NB4 (cell line): Measurements from ENCODE around the gene MACC1.

Experiments
- POLR2A ChIP-seq: IDR thresholded peaks from 2 replicates; pipeline ENCODE4 v1.6.1; 2011; ENCODE audit warnings: mild to moderate bottlenecking; ENCODE audit not compliant: insufficient read length; ENCODE audit errors: extremely low read depth
- TF ChIP-seq, protein P1 (sequence below): IDR thresholded peaks from 2 replicates; pipeline ENCODE4 v1.6.1; 2011; ENCODE audit warnings: low read depth, low read length

GRCh38 chr7:20238754-20239324 lies 21.7 kb upstream of the MACC1 start:
- TF ChIP-seq, protein P1, sequence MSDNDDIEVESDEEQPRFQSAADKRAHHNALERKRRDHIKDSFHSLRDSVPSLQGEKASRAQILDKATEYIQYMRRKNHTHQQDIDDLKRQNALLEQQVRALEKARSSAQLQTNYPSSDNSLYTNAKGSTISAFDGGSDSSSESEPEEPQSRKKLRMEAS = no peak
- no peak for TF ChIP-seq POLR2A
